Thyroid gland (tissue), 4 donors: ENCODE data around the gene SLC2A9. TPM values are rescaled to one million over a fixed set of nuclear protein-coding genes. Genes with fewer than 3 reads are reported as not detected.

Source experiments
- DNase-seq, 2 donors: peaks; one replicate each; pipeline ENCODE4 v3.0.0-alpha.2; 2019
- H3K27ac ChIP-seq, 3 donors: fragments of 200-600 bp; sonication (generic); 1 replicate in 2 of 3; 2 replicates in 1 of 3; pipeline ENCODE4 v1.5.1; 2016 to 2019; ENCODE audit warnings: mild to moderate bottlenecking in 1 of 3, moderate library complexity in 1 of 3
- H3K27me3 ChIP-seq: fragments of 200-600 bp; sonication (generic); one replicate; pipeline ENCODE4 v1.5.1; 2019
- H3K36me3 ChIP-seq, 2 donors: fragments of 200-600 bp; sonication (generic); one replicate each; pipeline ENCODE4 v1.5.1; 2016 to 2019
- H3K4me1 ChIP-seq, 2 donors: fragments of 200-600 bp; sonication (generic); one replicate each; pipeline ENCODE4 v1.5.1; 2017 to 2019
- H3K4me3 ChIP-seq, 3 donors: fragments of 200-600 bp; sonication (generic); replicated peaks in 1 of 3; 1 replicate in 2 of 3; 2 replicates in 1 of 3; pipeline ENCODE4 v1.5.1; 2016; ENCODE audit warnings: mild to moderate bottlenecking in 1 of 3
- H3K9me3 ChIP-seq: fragments of 200-600 bp; sonication (generic); one replicate; pipeline ENCODE4 v1.5.1; 2017
- POLR2A ChIP-seq, 2 donors: fragments of 450-650 bp; IDR thresholded peaks; one replicate each; pipeline ENCODE4 v1.6.1; 2017; ENCODE audit warnings: antibody characterized with exemption in 2 of 2, mild to moderate bottlenecking in 2 of 2, moderate library complexity in 1 of 2
- WGBS, 2 donors: methylation state at CpG; one replicate each; pipeline ENCODE4 v1.1.5; 2017; 5-methylcytosine and 5-hydroxymethylcytosine counted together
- intact Hi-C: fragments of 100-400 bp; cut with DNase I; formaldehyde crosslinking; loops from one replicate; pipeline ENCODE4 v1.15.1; 2023
- total RNA-seq, 4 donors: library from RNA; depleted of rRNA; stranded (reverse); fragments of >200 nt; gene quantifications; one replicate each; pipeline ENCODE4 v1.2.3, GENCODE V29; 2016
- TF ChIP-seq, protein P1 (sequence below), 6 experiments: fragments of 200-600 bp in 3 of 6; fragments of 450-650 bp in 3 of 6; sonication (generic) in 3 of 6; IDR thresholded peaks; one replicate each; pipeline ENCODE4 v1.5.1; 2016 to 2019; ENCODE audit warnings: antibody characterized with exemption in 6 of 6, mild to moderate bottlenecking in 2 of 6, inconsistent platforms in 1 of 6, moderate library complexity in 1 of 6

The SLC2A9 gene
- total RNA-seq, 4 donors from 2014 or later = 5.0 to 21.2 (median 9.2) TPM

DNA sequence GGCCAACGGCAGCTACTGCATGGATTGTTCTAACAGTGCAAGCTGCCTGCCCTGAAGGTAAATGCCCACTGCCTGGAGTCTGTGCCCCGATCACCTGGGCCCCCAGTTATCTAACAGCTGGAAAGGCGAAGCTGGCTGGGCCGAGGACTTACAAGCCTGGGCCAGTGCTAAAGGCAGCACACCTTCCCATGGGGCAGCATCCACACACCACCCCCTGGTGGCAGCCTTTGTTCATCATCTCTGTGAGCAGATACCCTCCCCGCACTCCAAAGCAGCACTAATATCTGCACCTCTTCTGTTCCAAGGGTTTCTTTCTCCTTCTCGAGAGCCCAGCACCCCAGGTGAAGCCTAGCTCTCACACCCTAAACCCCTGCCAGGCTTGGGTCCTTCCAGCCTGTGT lies 7.6 kb downstream of the SLC2A9 start:
- no peaks in the 10 kb centered on the region for H3K36me3 ChIP-seq
- H3K9me3 ChIP-seq = no peaks in the 10 kb centered on the region
- H3K4me3 ChIP-seq = no peak overlapping the region
- peaks cover 0 to 19% of the 10 kb centered on the region in 2 donors for H3K4me1 ChIP-seq
- WGBS, 2 donors = 89 to 92% methylated on average over 6 of the region's 6 CpGs
- TF ChIP-seq, protein P1, sequence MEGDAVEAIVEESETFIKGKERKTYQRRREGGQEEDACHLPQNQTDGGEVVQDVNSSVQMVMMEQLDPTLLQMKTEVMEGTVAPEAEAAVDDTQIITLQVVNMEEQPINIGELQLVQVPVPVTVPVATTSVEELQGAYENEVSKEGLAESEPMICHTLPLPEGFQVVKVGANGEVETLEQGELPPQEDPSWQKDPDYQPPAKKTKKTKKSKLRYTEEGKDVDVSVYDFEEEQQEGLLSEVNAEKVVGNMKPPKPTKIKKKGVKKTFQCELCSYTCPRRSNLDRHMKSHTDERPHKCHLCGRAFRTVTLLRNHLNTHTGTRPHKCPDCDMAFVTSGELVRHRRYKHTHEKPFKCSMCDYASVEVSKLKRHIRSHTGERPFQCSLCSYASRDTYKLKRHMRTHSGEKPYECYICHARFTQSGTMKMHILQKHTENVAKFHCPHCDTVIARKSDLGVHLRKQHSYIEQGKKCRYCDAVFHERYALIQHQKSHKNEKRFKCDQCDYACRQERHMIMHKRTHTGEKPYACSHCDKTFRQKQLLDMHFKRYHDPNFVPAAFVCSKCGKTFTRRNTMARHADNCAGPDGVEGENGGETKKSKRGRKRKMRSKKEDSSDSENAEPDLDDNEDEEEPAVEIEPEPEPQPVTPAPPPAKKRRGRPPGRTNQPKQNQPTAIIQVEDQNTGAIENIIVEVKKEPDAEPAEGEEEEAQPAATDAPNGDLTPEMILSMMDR (IDR thresholded peaks at IDR 0.05) = peak in 4 of 6 experiments; percentile 17 to 38 (median 26)
- no peak for TF ChIP-seq POLR2A (IDR thresholded peaks at IDR 0.05)
- H3K27ac ChIP-seq = no peak overlapping the region
- intact Hi-C loops = loop anchor here (2.0 to 10.0 kb wide), 3 partner anchors 101 to 309 kb away; partner anchors contain the start of gene WDR1
- H3K27me3 ChIP-seq = no peaks in the 10 kb centered on the region
- peak; percentile 36 to 38 for DNase-seq

DNA sequence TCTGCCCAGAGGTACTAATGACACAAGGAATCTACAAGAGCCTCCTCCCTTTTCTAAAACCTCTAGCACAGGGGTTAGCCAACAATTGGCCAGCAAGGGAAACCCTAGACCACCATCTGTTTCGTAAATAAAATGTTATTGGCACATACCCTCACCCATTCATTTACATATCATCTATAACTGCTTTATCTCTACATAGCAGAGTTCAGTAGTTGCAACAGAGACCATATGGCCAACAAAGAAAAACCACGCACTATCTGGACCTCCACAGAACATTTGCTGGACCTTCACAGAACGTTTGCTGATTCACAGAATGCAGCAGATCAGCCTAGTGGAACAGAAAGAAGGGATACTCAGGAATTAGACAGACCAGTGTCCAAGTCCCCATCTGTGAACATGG lies 9.4 kb downstream of the SLC2A9 start:
- intact Hi-C loops = loop anchor here (10.0 kb wide), 2 partner anchors 103 to 307 kb away; partner anchors contain the start of gene WDR1

GRCh38 chr4:10011277-10011676 lies 10.0 kb downstream of the SLC2A9 start:
- Histone ChIP-seq H3K9me3 (no peaks in the 10 kb centered on the region), H3K36me3 (no peaks in the 10 kb centered on the region), H3K4me3 (no peak overlapping the region), H3K27me3 (no peaks in the 10 kb centered on the region), H3K4me1 (peaks cover 16 to 37% of the 10 kb centered on the region in 2 donors), H3K27ac (no peak overlapping the region)
- DNase-seq = no peak
- TF ChIP-seq, protein P1 (IDR thresholded peaks at IDR 0.05) = no peak
- intact Hi-C loops = loop anchor here (10.0 kb wide), 2 partner anchors 104 to 306 kb away; partner anchors contain the start of gene WDR1
- WGBS, 2 donors = 76 to 88% methylated on average over 1 of the region's 1 CpG

More for the DNA sequence above, 9.4 kb downstream of the SLC2A9 start:
- H3K9me3 ChIP-seq = no peaks in the 10 kb centered on the region
- no peak overlapping the region for H3K27ac ChIP-seq
- DNase-seq = no peak
- H3K4me3 ChIP-seq = no peak overlapping the region
- TF ChIP-seq, protein P1 (IDR thresholded peaks at IDR 0.05) = no peak
- no peak for TF ChIP-seq POLR2A (IDR thresholded peaks at IDR 0.05)
- no peaks in the 10 kb centered on the region for H3K36me3 ChIP-seq
- H3K4me1 ChIP-seq = peaks cover 11 to 31% of the 10 kb centered on the region in 2 donors
- no peaks in the 10 kb centered on the region for H3K27me3 ChIP-seq
- WGBS, 2 donors = 87 to 90% methylated on average over 3 of the region's 3 CpGs

GRCh38 chr4:10009861-10010500 lies 11.3 kb downstream of the SLC2A9 start:
- no peak for DNase-seq
- no peak overlapping the region for H3K27ac ChIP-seq
- no peak for TF ChIP-seq POLR2A (IDR thresholded peaks at IDR 0.05)
- TF ChIP-seq, protein P1 (IDR thresholded peaks at IDR 0.05) = no peak
- H3K36me3 ChIP-seq = no peaks in the 10 kb centered on the region
- H3K27me3 ChIP-seq = no peaks in the 10 kb centered on the region
- 92 to 93% methylated on average over 3 of the region's 3 CpGs for whole genome bisulfite sequencing, 2 donors
- H3K4me3 ChIP-seq = no peak overlapping the region
- H3K9me3 ChIP-seq = no peaks in the 10 kb centered on the region
- intact Hi-C loops = loop anchor here (10.0 kb wide), 2 partner anchors 105 to 305 kb away; partner anchors contain the start of gene WDR1
- peaks cover 28 to 47% of the 10 kb centered on the region in 2 donors for H3K4me1 ChIP-seq

DNA sequence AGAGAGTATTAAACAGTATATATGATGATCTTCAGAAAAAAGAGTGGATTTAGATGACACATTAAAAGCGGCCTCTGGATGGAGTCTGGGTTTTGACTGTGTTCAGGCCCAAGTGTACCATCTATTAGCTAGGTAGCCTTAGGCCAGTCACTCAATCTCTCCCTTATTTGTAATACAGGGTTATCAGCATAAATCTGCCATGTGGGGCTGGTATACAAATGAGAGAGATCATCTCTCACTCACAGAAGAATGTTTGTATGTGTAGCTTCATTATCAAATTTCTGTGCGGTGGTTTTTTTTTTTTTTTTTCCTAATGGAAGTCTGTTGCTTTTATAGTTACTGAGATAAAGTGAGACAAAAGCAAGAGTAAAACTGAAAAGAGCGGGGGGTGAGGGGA lies 12.7 kb downstream of the SLC2A9 start:
- H3K27me3 ChIP-seq = no peaks in the 10 kb centered on the region
- no peaks in the 10 kb centered on the region for H3K9me3 ChIP-seq
- DNase-seq = no peak
- H3K4me3 ChIP-seq = no peak overlapping the region
- intact Hi-C loops = no loop called here
- peaks cover 30 to 49% of the 10 kb centered on the region in 2 donors for H3K4me1 ChIP-seq
- no peak for TF ChIP-seq POLR2A (IDR thresholded peaks at IDR 0.05)
- TF ChIP-seq, protein P1 (IDR thresholded peaks at IDR 0.05) = no peak
- 94 to 96% methylated on average over 3 of the region's 3 CpGs for WGBS, 2 donors
- no peaks in the 10 kb centered on the region for H3K36me3 ChIP-seq
- H3K27ac ChIP-seq = peak overlapping the region in 2 of 3 donors; percentile 93 to 96
